H9 (cell line): Measurements from ENCODE around the gene GTF3A. TPM values are rescaled to one million over a fixed set of nuclear protein-coding genes. Genes with fewer than 3 reads are reported as not detected.

Source experiments
- DNase-seq: peaks from one replicate; pipeline ENCODE4 v3.0.0-alpha.2; 2017
- H2AFZ ChIP-seq: one replicate; pipeline ENCODE4 v1.6.1; 2013; ENCODE audit warnings: mild to moderate bottlenecking, low read length, control low read depth, moderate library complexity
- H2AK5ac ChIP-seq: 2 replicates; pipeline ENCODE4 v1.6.1; 2013; ENCODE audit warnings: low read length, control low read depth, mixed read lengths; ENCODE audit not compliant: insufficient read length
- H2BK120ac ChIP-seq: one replicate; pipeline ENCODE4 v1.6.1; 2013; ENCODE audit warnings: low read depth, mild to moderate bottlenecking, low read length, control low read depth, inconsistent platforms; ENCODE audit not compliant: poor library complexity, severe bottlenecking
- H2BK12ac ChIP-seq: 2 replicates; pipeline ENCODE4 v1.6.1; 2013; ENCODE audit warnings: low read length, control low read depth, mixed read lengths, low read depth; ENCODE audit not compliant: insufficient read length
- H2BK15ac ChIP-seq: 2 replicates; pipeline ENCODE4 v1.6.1; 2013; ENCODE audit warnings: low read depth, low read length, control low read depth
- H2BK20ac ChIP-seq: one replicate; pipeline ENCODE4 v1.6.1; 2013; ENCODE audit warnings: low read depth, mild to moderate bottlenecking, low read length, control low read depth, inconsistent platforms; ENCODE audit not compliant: poor library complexity, severe bottlenecking
- H2BK5ac ChIP-seq: 2 replicates; pipeline ENCODE4 v1.6.1; 2013; ENCODE audit warnings: low read length, control low read depth, mixed read lengths; ENCODE audit not compliant: insufficient read length
- H3K14ac ChIP-seq: 2 replicates; pipeline ENCODE4 v1.6.1; 2013; ENCODE audit warnings: low read length, control low read depth; ENCODE audit not compliant: insufficient read depth
- H3K18ac ChIP-seq: 2 replicates; pipeline ENCODE4 v1.6.1; 2013; ENCODE audit warnings: low read depth, mild to moderate bottlenecking, mixed read lengths, low read length, control low read depth; ENCODE audit not compliant: insufficient read length
- H3K23ac ChIP-seq: 2 replicates; pipeline ENCODE4 v1.6.1; 2013; ENCODE audit warnings: low read length, control low read depth, mixed read lengths, low read depth; ENCODE audit not compliant: insufficient read length
- H3K23me2 ChIP-seq: 2 replicates; pipeline ENCODE4 v1.6.1; 2013; ENCODE audit warnings: low read depth, mild to moderate bottlenecking, mixed read lengths, low read length, control low read depth; ENCODE audit not compliant: insufficient read length, poor library complexity, severe bottlenecking
- H3K27ac ChIP-seq: 2 replicates; pipeline ENCODE4 v1.5.1; 2013; ENCODE audit warnings: low read length, control low read depth, mixed read lengths, low read depth; ENCODE audit not compliant: insufficient read length
- H3K27me3 ChIP-seq: 2 replicates; pipeline ENCODE4 v1.6.1; 2013; ENCODE audit warnings: low read length, control low read depth, inconsistent platforms; ENCODE audit not compliant: insufficient read depth
- H3K4ac ChIP-seq: 2 replicates; pipeline ENCODE4 v1.6.1; 2013; ENCODE audit warnings: low read depth, mild to moderate bottlenecking, control low read depth, inconsistent platforms, low read length, moderate library complexity
- H3K4me1 ChIP-seq: 2 replicates; pipeline ENCODE4 v1.6.1; 2013; ENCODE audit warnings: low read length, control low read depth, inconsistent platforms; ENCODE audit not compliant: insufficient read depth
- H3K4me2 ChIP-seq: 2 replicates; pipeline ENCODE4 v1.6.1; 2013; ENCODE audit warnings: low read length, control low read depth, mixed read lengths; ENCODE audit not compliant: insufficient read length, insufficient read depth
- H3K56ac ChIP-seq: 2 replicates; pipeline ENCODE4 v1.6.1; 2013; ENCODE audit warnings: low read depth, mild to moderate bottlenecking, mixed read lengths, low read length, control low read depth; ENCODE audit not compliant: insufficient read length
- H3K79me1 ChIP-seq: 2 replicates; pipeline ENCODE4 v1.6.1; 2013; ENCODE audit warnings: low read depth, mild to moderate bottlenecking, moderate library complexity, low read length, control low read depth, inconsistent platforms; ENCODE audit not compliant: insufficient read depth, poor library complexity, severe bottlenecking
- H3K79me2 ChIP-seq: 2 replicates; pipeline ENCODE4 v1.6.1; 2013; ENCODE audit warnings: low read length, control low read depth, inconsistent platforms; ENCODE audit not compliant: insufficient read depth
- H3K9ac ChIP-seq: 2 replicates; pipeline ENCODE4 v1.6.1; 2013; ENCODE audit warnings: low read length, control low read depth, mixed read lengths; ENCODE audit not compliant: insufficient read length; ENCODE audit errors: extremely low read depth
- H3K9me3 ChIP-seq: one replicate; pipeline ENCODE4 v1.6.1; 2013; ENCODE audit warnings: low read depth, low read length, inconsistent platforms; ENCODE audit not compliant: control insufficient read depth
- H3T11ph ChIP-seq: one replicate; pipeline ENCODE4 v1.6.1; 2013; ENCODE audit warnings: mild to moderate bottlenecking, low read length, control low read depth, inconsistent platforms
- H4K20me1 ChIP-seq: one replicate; pipeline ENCODE4 v1.6.1; 2013; ENCODE audit not compliant: control insufficient read depth, insufficient read length, insufficient read depth
- H4K5ac ChIP-seq: 2 replicates; pipeline ENCODE4 v1.6.1; 2013; ENCODE audit warnings: low read depth, mild to moderate bottlenecking, mixed read lengths, low read length, control low read depth; ENCODE audit not compliant: insufficient read length
- H4K8ac ChIP-seq: replicated peaks from 2 replicates; pipeline ENCODE4 v1.6.1; 2013; ENCODE audit warnings: low read length, control low read depth, mixed read lengths, low read depth; ENCODE audit not compliant: insufficient read length
- H4K91ac ChIP-seq: 2 replicates; pipeline ENCODE4 v1.6.1; 2013; ENCODE audit warnings: low read depth, mild to moderate bottlenecking, moderate library complexity, mixed read lengths, low read length, control low read depth; ENCODE audit not compliant: insufficient read length
- H3K27ac Mint-ChIP-seq, 3 experiments: 2 replicates in 2 of 3; 3 replicates in 1 of 3; pipeline ENCODE4 v1.8.0; 2020 to 2021; ENCODE audit warnings: mixed read lengths in 3 of 3, mild to moderate bottlenecking in 1 of 3, moderate library complexity in 1 of 3
- H3K27me3 Mint-ChIP-seq: 2 replicates; pipeline ENCODE4 v1.8.0; 2021; ENCODE audit warnings: low read depth, mild to moderate bottlenecking, moderate library complexity, mixed read lengths
- H3K36me3 Mint-ChIP-seq, 3 experiments: 2 replicates in 2 of 3; 3 replicates in 1 of 3; pipeline ENCODE4 v1.8.0; 2020 to 2021; ENCODE audit warnings: low read depth in 3 of 3, mixed read lengths in 3 of 3; ENCODE audit not compliant: insufficient read depth in 1 of 3
- H3K4me1 Mint-ChIP-seq, 2 experiments: 2 replicates each; pipeline ENCODE4 v1.8.0; 2020; ENCODE audit warnings: mixed read lengths in 2 of 2
- H3K4me3 Mint-ChIP-seq, 2 experiments: 2 replicates in 1 of 2; 3 replicates in 1 of 2; pipeline ENCODE4 v1.8.0; 2020 to 2021; ENCODE audit warnings: mild to moderate bottlenecking in 2 of 2, mixed read lengths in 2 of 2, moderate library complexity in 1 of 2
- H3K9me3 Mint-ChIP-seq, 2 experiments: 2 replicates in 1 of 2; 3 replicates in 1 of 2; pipeline ENCODE4 v1.8.0; 2020; ENCODE audit warnings: mild to moderate bottlenecking in 2 of 2, mixed read lengths in 2 of 2, moderate library complexity in 1 of 2
- WGBS: extraction: QIAGEN DNeasy Blood & Tissue Kit; methylation state at CpG from one replicate; pipeline ENCODE4 v1.1.7; 2013; ENCODE audit warnings: missing lambda C conversion rate, low lambda C conversion rate, mixed read lengths; ENCODE audit not compliant: insufficient read length; ENCODE audit errors: extremely low coverage; 5-methylcytosine and 5-hydroxymethylcytosine counted together
- total RNA-seq: library from RNA; stranded (reverse); gene quantifications from 2 replicates; pipeline ENCODE4 v1.2.1, GENCODE V29; 2021
- TF ChIP-seq, protein P1 (sequence below): fragments of 200-600 bp; sonication (generic); conservative IDR thresholded peaks from 3 replicates; pipeline ENCODE4 v1.8.0; 2021; ENCODE audit warnings: antibody characterized with exemption, mild to moderate bottlenecking

The GTF3A gene
- total RNA-seq, 1 experiment from 2014 or later: 70.0 TPM

DNA sequence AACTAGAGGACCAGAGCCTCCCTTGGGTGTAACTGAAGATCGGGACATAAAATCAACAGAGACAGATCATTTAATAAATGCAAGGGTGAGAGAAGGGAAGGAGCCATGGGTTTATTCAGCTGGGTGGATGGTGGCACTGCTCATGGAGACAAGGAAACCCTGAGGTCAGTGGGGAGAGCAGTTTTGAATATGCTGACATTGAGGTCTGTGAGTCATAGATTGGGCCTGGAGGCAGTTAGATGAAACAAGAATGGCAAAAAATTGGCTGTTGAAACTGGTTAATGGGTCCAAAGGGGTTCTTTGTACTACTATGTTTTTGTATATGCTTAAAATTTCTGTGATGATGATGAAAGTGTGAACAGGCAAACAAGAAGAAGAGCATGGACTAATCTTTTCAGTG is 5.1 kb upstream of the GTF3A start:
- no peak overlapping the region for H2AFZ ChIP-seq
- H3K9me3 ChIP-seq: no peaks in the 10 kb centered on the region
- H3K27me3 ChIP-seq: no peaks in the 10 kb centered on the region; the same call in 1 of the 2 replicates
- no peaks in the 10 kb centered on the region for H3K4me1 ChIP-seq
- peaks cover 59% of the 10 kb centered on the region for H3K27me3 Mint-ChIP-seq
- no peaks in the 10 kb centered on the region for H3K23me2 ChIP-seq
- H3K4ac ChIP-seq: no peak overlapping the region
- H3K79me1 ChIP-seq: no peaks in the 10 kb centered on the region
- H4K8ac ChIP-seq: no peak overlapping the region
- H3K27ac Mint-ChIP-seq: no peak overlapping the region
- no peaks in the 10 kb centered on the region for H3K79me2 ChIP-seq
- H3K27ac ChIP-seq: no peak overlapping the region
- no peaks in the 10 kb centered on the region for H4K20me1 ChIP-seq
- no peak overlapping the region for H4K5ac ChIP-seq
- TF ChIP-seq, protein P1, sequence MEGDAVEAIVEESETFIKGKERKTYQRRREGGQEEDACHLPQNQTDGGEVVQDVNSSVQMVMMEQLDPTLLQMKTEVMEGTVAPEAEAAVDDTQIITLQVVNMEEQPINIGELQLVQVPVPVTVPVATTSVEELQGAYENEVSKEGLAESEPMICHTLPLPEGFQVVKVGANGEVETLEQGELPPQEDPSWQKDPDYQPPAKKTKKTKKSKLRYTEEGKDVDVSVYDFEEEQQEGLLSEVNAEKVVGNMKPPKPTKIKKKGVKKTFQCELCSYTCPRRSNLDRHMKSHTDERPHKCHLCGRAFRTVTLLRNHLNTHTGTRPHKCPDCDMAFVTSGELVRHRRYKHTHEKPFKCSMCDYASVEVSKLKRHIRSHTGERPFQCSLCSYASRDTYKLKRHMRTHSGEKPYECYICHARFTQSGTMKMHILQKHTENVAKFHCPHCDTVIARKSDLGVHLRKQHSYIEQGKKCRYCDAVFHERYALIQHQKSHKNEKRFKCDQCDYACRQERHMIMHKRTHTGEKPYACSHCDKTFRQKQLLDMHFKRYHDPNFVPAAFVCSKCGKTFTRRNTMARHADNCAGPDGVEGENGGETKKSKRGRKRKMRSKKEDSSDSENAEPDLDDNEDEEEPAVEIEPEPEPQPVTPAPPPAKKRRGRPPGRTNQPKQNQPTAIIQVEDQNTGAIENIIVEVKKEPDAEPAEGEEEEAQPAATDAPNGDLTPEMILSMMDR: no peak
- H3K36me3 Mint-ChIP-seq: no peaks in the 10 kb centered on the region
- no peak overlapping the region for H3K56ac ChIP-seq
- H3K18ac ChIP-seq: no peak overlapping the region
- no peak overlapping the region for H2BK15ac ChIP-seq
- peaks cover 2 to 6% of the 10 kb centered on the region in 2 experiments; a peak in 1 of 4 replicates for H3K4me1 Mint-ChIP-seq
- no peak overlapping the region for H2BK12ac ChIP-seq
- H2BK5ac ChIP-seq: no peak overlapping the region
- DNase-seq: no peak
- H3K14ac ChIP-seq: no peak overlapping the region
- no peak overlapping the region for H3T11ph ChIP-seq
- no peak overlapping the region for H3K4me2 ChIP-seq
- no CpG with 5 or more reads among the region's 1 CpG for WGBS
- H3K9me3 Mint-ChIP-seq: peaks cover 0 to under 1% of the 10 kb centered on the region in 2 experiments; a peak in 2 of 5 replicates
- H3K23ac ChIP-seq: no peak overlapping the region
- no peak overlapping the region for H3K9ac ChIP-seq
- H2BK20ac ChIP-seq: no peak overlapping the region
- no peak overlapping the region for H2BK120ac ChIP-seq
- no peak overlapping the region for H2AK5ac ChIP-seq
- H3K4me3 Mint-ChIP-seq: no peak overlapping the region
- no peak overlapping the region for H4K91ac ChIP-seq
